Motor neuron (in vitro differentiated cells): ENCODE measurements around the gene SNX4. TPM values are rescaled to one million over a fixed set of nuclear protein-coding genes. Genes with fewer than 3 reads are reported as not detected.
A peak's percentile ranks its signal among the peaks of the same experiment; 100 is the strongest.
"Not testable (repeated sequence)": the region's sequence is repeated elsewhere in the genome, so short reads cannot be mapped to it uniquely, and the experiment has no call there.

Experiments
- ATAC-seq, 8 experiments: fragments of 200-7000 bp; cut with Tn5 transposase; replicated peaks in 6 of 8; 2 replicates each; pipeline ENCODE4 v1.8.0; 2021; ENCODE audit warnings: mild to moderate bottlenecking in 8 of 8, moderate library complexity in 8 of 8
- H3K27ac ChIP-seq, 2 donors: fragments of 250-450 bp; sonication (Bioruptor Pico); 2 replicates each; pipeline ENCODE4 v1.9.0; 2021; ENCODE audit warnings: antibody characterized with exemption in 2 of 2, mild to moderate bottlenecking in 2 of 2, moderate library complexity in 1 of 2
- H3K4me1 ChIP-seq, 2 donors: fragments of 250-450 bp; sonication (Bioruptor Pico); replicated peaks in 1 of 2; 2 replicates each; pipeline ENCODE4 v1.6.1; 2021; ENCODE audit warnings: antibody characterized with exemption in 2 of 2, mild to moderate bottlenecking in 2 of 2, moderate library complexity in 1 of 2
- H3K4me3 ChIP-seq, 5 donors: fragments of 250-450 bp; sonication (Bioruptor Pico); 2 replicates each; pipeline ENCODE4 v1.9.0; 2021; ENCODE audit warnings: antibody characterized with exemption in 5 of 5, mild to moderate bottlenecking in 5 of 5, moderate library complexity in 4 of 5
- WGBS, 10 experiments: fragments of 450-650 bp; shearing (Covaris generic); methylation state at CpG; one replicate each; pipeline ENCODE4 v1.0.0; 2022; 5-methylcytosine and 5-hydroxymethylcytosine counted together
- in situ Hi-C, 9 experiments: fragments of 400-800 bp; cut with MboI; loops; one replicate each; pipeline ENCODE4 v1.15.0; 2021; ENCODE audit warnings: low sequenced_read_pairs in 9 of 9, low pct_unique_long_range_greater_than_20kb in 2 of 9; ENCODE audit not compliant: unreplicated experiment in 9 of 9
- total RNA-seq, 8 experiments: library from RNA; unstranded; fragments of 300-600 nt; gene quantifications; 2 replicates each; pipeline versions ENCODE4 v1.2.3 to v1.2.4, GENCODE V29; 2022

Gene SNX4
- 10 to 100 TPM; 15.2 to 55.2 (median 30.5) TPM for total RNA-seq

DNA sequence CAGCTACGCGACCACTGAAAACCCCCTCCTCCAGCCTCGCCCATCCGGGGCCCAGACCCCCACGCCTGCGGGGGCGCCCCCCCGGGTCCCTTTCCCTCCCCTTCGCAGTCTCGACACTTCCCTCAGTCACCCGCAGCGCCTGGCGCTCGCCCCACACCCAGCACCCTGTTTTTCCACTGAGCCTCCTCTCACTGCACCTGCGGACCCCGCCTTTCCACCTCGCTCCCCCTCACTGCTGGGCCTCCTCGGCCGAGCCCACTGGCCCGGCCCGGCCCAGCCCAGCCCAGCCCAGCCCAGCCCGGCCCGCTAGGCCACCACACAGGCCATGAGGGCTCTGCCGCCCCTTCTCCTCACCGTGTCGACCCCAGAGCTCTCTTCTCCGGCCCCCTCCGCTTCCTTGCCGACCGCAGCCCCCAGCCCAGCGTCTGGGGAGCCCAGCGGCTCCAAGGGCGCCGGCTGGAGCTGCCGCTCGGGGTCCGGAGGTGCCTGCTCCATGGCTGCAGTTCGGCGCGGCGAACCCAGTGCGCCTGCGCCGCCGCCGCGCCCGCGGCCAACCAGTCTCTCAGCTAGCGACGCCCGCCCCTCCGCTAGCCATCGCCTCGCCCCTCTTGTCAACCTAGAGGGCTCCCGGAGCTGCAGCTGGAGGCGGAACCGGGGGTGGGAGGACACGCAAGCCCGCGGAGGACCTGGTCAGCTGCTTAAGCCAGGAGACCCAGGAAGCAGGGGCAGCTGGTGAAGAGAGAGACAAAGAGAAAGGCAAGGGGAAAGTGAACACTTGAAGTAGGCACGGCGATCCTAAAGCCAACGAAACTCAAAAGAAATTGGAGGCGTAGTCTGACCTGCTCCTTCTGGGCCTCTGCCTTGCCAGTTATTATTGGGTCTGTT is at the start of gene SNX4:
Gene SNX4, minus strand, starts transcription at position 525 of the 885 bp plus-strand sequence. Its CDS starts 30 bp downstream, at position 495.
- Histone ChIP-seq H3K27ac (peak within 1 kb of the TSS; percentile 88 to 90), H3K4me3 (peak within 1 kb of the TSS; percentile 60 to 90 (median 81)), H3K4me1 (peaks cover 8 to 11% of the 10 kb centered on the region in 2 donors)
- whole genome bisulfite sequencing, 10 experiments, result 0 to 10% (median 3%) methylated on average over 1 to 8 of the region's 65 CpGs; no CpG with 5 or more reads in 4 of the 10 experiments
- peak; percentile 95 to 97 (median 97) for ATAC-seq
- in situ Hi-C loops, result no loop called here

DNA sequence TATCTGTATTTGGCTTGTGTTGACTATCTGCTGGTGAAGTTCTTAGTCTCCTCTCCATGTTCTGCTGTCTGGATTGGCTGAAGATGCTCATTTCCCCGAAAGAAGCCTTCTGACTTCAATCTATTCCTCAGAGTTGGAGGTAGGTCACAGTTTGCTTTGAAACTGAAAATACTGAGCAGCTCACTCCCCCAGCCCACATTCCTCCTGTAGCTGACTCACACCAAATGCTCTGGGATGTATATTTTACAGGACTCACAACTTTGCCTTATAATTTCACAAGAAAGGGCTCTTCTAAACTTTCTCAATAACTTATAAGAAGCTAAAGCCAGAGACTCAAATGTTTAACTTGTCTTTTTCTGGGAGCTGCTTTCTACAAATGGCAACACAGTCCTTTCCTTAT is 36.3 kb upstream of the SNX4 start:
- no peaks in the 10 kb centered on the region for H3K4me1 ChIP-seq
- in situ Hi-C loops, result no loop called here
- WGBS, 10 experiments, result 89 to 100% (median 100%) methylated on average over 1 of the region's 1 CpG; no CpG with 5 or more reads in 4 of the 10 experiments
- no peak overlapping the region for H3K27ac ChIP-seq
- ATAC-seq, result no peak
- no peak overlapping the region for H3K4me3 ChIP-seq

- Histone ChIP-seq H3K4me1 (no peaks in the 10 kb centered on the region), H3K27ac (no peak overlapping the region), H3K4me3 (no peak overlapping the region)
- in situ Hi-C loops, result no loop called here
- ATAC-seq, result no peak
- 83 to 100% (median 94%) methylated on average over 1 to 4 of the region's 4 CpGs; no CpG with 5 or more reads in 1 of the 10 experiments for WGBS, 10 experiments
These were observed 32.4 kb upstream of the SNX4 start for GRCh38 chr3:125552401-125552800.

DNA sequence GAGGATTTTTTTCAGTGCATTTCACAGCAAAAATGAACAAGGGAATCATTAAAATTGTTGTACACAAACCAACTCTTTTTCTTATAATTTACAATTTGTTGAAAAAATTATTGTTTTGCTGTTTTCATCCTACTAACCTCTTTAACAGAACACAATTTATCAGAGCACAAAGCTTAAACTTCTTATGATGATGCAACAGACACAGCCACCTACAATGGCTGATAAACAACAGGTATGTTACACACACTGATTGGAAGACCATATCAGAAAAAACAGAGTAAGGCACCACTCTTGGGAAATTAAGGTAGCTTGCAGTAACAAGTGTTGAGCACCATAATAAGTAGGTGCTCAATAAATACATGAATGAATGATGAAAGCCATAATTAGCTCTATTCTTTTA is 8.9 kb upstream of the SNX4 start:
- H3K4me3 ChIP-seq, result no peak overlapping the region
- no peak overlapping the region for H3K27ac ChIP-seq
- ATAC-seq, result no peak
- in situ Hi-C loops, result no loop called here
- no peaks in the 10 kb centered on the region for H3K4me1 ChIP-seq

GRCh38 chr3:125525153-125525552 is 5.2 kb upstream of the SNX4 start:
- ATAC-seq, result no peak
- Histone ChIP-seq H3K4me3 (no peak overlapping the region), H3K4me1 (peaks cover 3 to 5% of the 10 kb centered on the region in 2 donors), H3K27ac (no peak overlapping the region)
- 95 to 100% (median 100%) methylated on average over 1 to 4 of the region's 4 CpGs; no CpG with 5 or more reads in 5 of the 10 experiments for WGBS, 10 experiments
- in situ Hi-C loops, result no loop called here

GRCh38 chr3:125520563-125520919 is 539 bp upstream of the SNX4 start:
- Histone ChIP-seq H3K4me1 (peaks cover 8 to 11% of the 10 kb centered on the region in 2 donors), H3K4me3 (peak overlapping the region; percentile 60 to 90 (median 81)), H3K27ac (peak overlapping the region; percentile 66 to 90)
- in situ Hi-C loops, ATAC-seq: not testable (repeated sequence)
- WGBS, 10 experiments, result 50 to 100% (median 71%) methylated on average over 2 to 9 of the region's 15 CpGs; no CpG with 5 or more reads in 1 of the 10 experiments

DNA sequence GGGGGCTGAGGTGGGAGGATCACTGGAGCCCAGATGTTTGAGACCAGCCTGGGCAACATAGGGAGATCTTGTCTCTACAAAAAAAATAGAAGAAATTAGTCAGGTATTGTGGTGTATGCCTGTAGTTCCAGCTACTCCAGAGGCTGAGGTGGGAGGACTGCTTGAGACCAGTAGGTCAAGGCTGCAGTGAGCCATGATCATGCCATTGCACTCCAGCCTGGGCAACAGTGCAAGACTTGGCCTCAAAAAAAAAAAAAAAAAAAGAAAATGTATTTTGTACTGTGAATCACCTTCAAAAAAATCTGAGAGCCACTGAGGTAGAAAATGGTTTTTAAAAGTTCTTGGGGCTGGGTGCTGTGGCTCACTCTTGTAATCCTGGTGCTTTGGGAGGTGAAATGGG is 4.6 kb downstream of the SNX4 start:
- in situ Hi-C loops, result no loop called here
- Histone ChIP-seq H3K27ac (no peak overlapping the region), H3K4me1 (peaks cover 4 to 7% of the 10 kb centered on the region in 2 donors), H3K4me3 (no peak overlapping the region)
- no peak for ATAC-seq

GRCh38 chr3:125513490-125514115 is 6.4 kb downstream of the SNX4 start:
- WGBS, 10 experiments, result 52 to 100% (median 74%) methylated on average over 1 to 6 of the region's 6 CpGs; no CpG with 5 or more reads in 1 of the 10 experiments
- no peak overlapping the region for H3K4me3 ChIP-seq
- H3K27ac ChIP-seq, result no peak overlapping the region
- no peak for ATAC-seq
- in situ Hi-C loops, result no loop called here
- peaks cover 3 to 4% of the 10 kb centered on the region in 2 donors for H3K4me1 ChIP-seq

- Histone ChIP-seq H3K4me1 (no peaks in the 10 kb centered on the region), H3K4me3 (no peak overlapping the region), H3K27ac (no peak overlapping the region)
- ATAC-seq, result peak in 3 of 8 experiments; percentile 22 to 38 (median 28)
- WGBS, 10 experiments, result 18 to 100% (median 96%) methylated on average over 1 to 4 of the region's 4 CpGs
- in situ Hi-C loops, result no loop called here
These were observed 7.7 kb downstream of the SNX4 start for GRCh38 chr3:125512135-125512920.

DNA sequence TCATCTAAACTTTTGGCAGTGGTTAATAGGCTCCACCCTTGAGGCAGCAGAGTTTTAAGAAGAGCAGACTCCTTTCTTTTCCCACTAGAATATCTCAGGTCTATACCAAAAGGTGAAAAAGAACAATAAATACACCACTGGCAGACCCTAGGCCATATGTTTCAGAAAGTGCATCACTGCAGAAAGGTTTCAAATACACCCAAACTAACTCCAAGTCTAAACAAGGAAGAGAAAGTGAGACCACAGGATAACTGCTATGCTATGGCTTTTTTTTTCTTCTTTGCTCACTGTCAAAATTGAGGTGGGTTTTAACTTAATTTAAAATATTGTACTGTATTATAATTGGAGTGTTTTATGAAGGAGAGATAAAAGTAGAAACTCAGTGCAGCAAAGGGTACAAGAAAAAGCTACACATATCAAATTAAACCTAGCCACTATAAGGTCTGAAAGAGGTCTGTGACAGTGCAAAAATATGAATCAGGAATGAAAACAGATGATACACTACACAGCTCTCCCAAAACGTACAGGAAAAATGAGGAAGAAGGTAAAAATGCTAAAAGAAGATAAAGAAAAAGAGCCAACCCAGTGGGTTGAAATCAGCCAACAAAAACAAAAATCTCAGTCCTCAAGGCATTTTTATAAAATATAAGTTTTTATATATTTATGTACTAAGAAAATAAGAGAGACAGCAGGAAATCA is 8.4 kb downstream of the SNX4 start:
- Histone ChIP-seq H3K4me1 (no peaks in the 10 kb centered on the region), H3K27ac (no peak overlapping the region), H3K4me3 (no peak overlapping the region)
- no peak for ATAC-seq
- WGBS, 10 experiments, result 0 to 100% (median 63%) methylated on average over 1 of the region's 1 CpG
- in situ Hi-C loops, result no loop called here

DNA sequence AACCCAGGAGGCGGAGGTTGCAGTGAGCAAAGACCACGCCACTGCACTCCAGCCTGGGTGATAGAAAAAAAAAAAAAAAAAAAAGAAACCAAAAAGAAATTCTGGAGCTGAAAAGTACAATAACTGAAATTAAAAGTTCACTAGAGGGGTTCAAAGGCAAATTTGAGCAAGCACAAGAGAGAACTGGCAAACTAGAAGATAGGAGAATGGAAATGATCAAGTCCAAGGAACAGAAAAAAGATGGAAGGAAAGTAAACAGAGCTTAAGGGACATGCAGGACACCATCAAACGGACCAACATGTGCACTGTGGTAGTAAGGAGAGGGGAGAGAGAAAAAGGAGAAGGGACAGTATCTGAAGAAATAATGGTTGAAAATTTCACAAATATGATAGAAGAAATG is 12.9 kb downstream of the SNX4 start:
- H3K4me3 ChIP-seq, result no peak overlapping the region

DNA sequence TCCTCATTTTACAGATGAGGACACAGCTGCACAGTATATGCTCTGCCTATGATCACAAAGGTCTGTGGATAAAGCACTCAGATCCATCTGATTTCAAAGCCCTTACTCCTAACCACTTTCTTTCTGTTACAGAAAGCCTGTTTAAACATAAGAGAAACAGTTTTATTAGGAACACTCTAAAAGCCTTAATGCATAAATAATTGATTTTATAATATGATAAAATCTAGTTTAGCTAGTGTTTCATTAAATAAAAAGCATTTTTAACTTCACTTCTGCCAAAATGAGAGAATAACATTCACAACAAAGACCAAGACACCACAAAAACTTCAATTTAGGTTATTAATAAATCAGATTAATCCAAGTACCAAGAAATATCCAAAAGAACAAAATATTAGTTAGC is 21.4 kb downstream of the SNX4 start:
- Histone ChIP-seq H3K27ac (no peak overlapping the region), H3K4me1 (no peaks in the 10 kb centered on the region), H3K4me3 (no peak overlapping the region)
- in situ Hi-C loops, result no loop called here
- ATAC-seq, result no peak

More for the DNA sequence above, 12.9 kb downstream of the SNX4 start:
- ATAC-seq, result no peak
- Histone ChIP-seq H3K27ac (no peak overlapping the region), H3K4me1 (no peaks in the 10 kb centered on the region)
- in situ Hi-C loops, result no loop called here
- 86 to 100% (median 99%) methylated on average over 1 to 3 of the region's 3 CpGs for WGBS, 10 experiments
